Ramos (cell line): ENCODE results near the gene BDKRB2.

Experiments used
- in situ Hi-C: fragments of 300-500 bp; cut with MboI; formaldehyde crosslinking; loops from one replicate; pipeline ENCODE4 v1.14.3; 2022; ENCODE audit warnings: low sequenced_read_pairs; ENCODE audit not compliant: unreplicated experiment

BDKRB2 gene

DNA sequence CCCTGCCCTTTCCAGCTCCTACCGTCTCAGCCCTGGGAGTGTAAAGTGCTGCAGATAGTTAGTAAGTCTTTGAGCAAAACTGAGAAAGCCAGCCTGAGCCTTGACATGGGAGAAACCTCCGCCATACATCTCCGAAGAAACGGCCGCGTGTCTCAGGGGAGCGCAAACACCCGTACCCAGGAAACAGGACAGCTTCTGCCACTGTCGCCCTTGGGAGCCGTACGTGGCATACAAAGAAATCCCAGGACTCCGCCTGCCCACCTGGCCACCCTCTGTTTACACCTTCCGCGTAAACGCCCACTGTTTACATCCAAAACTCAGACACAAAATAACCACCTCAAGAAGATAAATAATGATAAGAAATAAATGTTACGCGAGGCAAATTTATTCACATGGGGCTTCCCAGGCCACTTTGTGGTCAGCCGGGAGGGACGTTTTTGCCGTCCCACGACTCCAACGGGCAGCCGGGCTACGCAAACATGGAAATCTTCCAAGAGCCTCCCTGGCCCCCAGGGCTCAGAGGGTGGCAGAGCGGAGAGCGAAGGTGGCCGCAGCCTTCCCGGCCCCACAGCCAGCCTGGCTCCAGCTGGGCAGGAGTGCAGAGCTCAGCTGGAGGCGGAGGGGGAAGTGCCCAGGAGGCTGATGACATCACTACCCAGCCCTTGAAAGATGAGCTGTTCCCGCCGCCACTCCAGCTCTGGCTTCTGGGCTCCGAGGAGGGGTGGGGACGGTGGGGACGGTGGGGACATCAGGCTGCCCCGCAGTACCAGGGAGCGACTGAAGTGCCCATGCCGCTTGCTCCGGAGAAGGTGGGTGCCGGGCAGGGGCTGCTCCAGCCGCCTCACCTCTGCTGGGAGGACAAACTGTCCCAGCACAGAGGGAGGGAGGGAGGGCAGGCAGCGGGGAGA lies at the start of gene BDKRB2:
BDKRB2 (plus strand) TSS at position 689 of the 908 bp plus-strand sequence. CDS start 32,269 bp downstream, outside the sequence.
- in situ Hi-C loops = no loop called here

DNA sequence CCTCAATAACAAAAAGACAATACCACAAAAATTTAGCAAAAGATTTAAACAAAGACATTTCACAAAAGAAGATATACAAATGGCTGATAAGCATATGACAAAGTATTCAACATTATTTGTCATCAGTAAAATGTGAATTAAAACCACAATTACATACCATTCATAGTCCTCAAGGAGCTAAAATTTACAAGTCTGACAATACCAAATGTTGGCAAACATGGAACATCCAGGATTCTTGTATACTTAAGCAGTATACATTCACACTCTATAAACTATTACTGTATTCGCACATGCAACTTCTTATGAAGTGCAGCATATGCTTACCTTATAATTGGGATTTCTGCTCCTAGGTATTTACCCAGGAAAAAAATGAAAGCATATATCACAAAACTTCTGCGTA lies 49.7 kb upstream of the BDKRB2 start:
- in situ Hi-C loops = no loop called here

DNA sequence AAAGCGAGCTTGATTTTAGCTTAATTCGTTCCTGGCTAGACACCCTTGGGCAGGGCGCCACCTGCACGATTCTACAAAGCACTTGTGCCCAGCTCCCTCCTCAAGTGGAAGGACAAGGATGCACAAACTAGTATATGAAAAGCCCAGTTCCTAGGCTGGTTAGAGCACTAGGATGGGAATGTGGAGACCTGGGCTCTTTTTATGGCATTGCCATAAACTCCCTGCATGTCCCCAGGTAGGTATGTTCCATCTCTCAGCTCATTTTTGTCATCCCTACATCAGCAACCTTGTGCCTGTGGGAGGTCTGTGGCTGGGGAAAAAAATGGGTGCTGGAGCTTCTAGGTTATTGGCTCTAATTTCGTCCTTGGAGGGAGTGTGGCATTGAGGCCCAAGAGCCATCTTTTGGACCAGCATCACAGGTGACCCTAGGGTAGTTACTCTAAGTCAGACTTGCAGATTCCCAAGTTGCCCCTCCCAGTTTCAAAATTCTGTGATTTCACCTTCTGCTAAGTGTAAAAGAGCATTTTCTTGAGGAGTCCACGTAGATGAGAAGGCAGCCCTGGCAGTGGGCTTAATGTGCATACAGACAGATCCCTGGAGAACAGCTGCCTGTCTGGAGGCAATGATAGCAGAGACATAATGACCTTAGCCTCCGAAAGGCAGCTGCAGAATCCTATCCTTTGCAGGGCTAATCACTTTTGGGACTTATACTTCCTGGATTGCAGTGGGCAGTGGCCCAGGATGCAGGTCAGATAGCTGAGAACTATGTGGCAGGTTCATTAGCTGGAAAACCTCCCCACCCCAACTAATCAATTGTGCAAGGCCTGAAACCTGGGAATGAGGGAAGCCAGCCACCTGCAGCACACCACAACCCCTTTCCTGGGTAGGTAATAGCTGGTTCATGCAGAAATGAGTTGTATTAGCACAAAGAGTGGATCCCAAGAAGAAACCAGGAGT lies 47.6 kb upstream of the BDKRB2 start:
- in situ Hi-C loops = no loop called here

DNA sequence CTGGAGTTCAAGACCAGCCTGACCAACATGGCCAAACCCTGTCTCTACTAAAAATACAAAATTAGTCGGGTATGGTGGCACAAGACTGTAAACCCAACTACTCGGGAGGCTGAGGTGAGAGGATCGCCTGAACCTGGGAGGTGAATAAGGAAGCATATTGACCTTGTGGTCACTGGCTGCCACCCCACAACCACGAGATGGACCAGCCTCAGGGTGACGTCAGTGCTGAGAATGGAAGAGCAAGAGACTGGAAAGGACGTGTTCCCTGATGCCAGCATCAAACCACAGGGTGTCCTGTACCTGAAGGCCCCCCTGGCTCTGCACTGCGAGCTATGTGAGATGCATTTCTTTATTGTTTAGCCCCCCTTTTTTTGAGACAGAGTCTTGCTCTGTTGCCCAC lies 45.9 kb upstream of the BDKRB2 start:
- in situ Hi-C loops = no loop called here

DNA sequence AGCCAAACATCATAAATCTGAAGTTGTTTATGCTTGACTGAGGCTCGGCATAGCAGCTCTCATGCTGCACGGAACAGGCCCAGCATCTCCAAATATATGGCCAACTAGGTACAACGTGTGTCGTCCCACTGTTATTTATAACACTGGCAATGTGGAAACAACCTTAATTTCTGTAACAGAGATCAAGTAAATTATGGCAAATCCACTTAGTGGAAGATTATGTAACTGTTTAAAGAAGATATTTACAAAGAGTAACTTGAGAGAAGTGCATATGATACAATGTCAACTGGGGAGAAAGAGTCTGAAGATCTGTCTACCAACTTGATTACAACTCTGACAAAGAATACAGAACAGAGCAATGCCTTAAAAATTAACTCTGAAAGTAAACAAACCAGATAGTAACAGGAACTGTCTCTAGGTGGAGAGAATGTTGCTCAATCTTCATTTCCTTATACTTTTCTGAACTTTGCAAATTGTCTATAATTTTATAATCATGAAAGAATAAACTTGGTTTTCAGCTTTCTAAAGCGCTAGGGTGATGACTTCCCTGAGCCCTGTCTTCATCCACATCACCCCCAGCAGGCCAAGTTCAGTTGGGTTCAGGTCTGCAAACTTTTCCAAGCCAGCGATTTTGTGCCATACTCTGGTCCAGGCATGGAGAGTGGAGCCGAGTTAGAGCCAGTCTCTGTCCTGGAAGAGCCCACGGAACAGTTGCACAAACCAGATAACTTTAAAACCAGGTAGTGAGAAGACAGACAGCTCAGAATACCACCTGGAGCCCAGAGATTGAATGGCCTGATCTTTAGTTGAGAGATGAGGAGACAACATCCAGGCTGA lies 44.3 kb upstream of the BDKRB2 start:
- in situ Hi-C loops = no loop called here

DNA sequence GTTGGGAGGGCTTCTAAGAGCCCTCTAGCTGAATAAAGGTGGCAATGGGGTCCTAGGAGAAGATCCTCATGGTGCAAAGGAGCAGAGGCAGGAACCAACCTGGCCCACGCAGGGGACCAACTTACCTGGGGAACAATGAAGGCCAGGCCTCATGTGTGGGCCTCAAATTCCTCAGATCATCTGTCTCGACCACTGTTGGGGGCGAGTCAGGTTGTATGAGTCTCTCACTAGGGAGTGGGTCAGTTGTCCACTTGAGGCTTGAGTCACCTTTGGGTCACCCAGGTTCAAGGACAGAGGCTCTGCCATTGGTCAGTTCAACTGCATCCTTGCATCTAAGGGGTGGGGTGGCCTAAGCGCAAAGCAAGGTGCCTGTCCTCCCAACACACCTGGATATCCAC lies 43.7 kb upstream of the BDKRB2 start:
- in situ Hi-C loops = no loop called here

DNA sequence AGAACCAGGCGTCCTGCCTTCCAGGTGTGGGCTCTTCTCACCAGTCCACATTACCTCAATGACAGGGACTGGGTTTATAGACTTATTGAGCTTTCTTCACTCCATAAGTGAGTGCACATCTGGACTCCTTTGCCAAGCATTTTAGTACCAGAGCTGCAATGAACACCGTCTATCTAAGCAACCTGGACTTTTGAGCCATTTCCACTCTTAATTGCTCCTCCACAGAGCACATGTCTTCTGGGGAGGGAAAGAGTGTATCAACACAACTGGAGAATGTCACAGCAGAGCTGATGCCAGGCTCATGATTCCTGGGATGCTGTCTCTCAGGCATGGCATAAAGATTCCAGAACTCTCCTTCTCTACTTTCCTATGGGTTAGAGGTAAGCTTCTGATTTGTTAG lies 43.0 kb upstream of the BDKRB2 start:
- in situ Hi-C loops = no loop called here

DNA sequence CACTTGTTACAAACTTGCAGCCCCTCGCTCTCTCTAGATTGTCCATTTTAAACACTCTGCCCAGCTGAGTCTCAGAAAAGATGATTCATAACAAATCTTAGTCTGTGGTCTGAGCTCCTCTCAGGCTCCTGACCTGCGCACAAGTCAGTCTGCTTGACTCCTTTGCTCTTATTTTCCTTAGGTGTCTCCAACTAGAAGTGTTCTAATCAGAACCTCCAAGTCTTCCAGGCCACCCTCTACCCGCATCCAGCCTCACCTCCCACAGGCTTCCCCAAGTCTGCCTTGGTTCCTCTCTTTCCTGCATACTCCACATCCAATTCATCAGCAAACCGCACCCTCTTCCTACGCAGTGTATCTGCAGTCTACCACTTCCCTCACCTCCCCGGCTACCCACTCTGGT lies 42.4 kb upstream of the BDKRB2 start:
- in situ Hi-C loops = no loop called here

DNA sequence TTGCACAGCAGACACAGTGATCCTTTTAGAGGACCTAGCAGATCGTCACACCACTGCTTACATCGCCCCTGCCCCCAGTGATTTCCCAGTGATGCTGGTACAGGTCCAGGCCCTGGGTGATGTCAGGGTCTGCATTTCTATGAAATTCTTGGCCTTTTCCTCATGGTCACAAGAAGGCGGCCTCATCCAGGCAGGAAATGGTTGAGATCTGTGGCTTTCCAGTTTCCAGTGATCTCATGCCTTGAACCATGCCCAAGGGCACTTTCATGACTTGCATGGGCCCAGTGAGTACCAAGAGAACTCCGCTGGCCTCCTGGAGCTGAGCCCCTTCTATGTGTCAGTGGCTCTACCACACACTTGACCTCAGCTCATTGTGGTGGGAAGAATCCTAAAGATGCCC lies 41.9 kb upstream of the BDKRB2 start:
- in situ Hi-C loops = no loop called here

DNA sequence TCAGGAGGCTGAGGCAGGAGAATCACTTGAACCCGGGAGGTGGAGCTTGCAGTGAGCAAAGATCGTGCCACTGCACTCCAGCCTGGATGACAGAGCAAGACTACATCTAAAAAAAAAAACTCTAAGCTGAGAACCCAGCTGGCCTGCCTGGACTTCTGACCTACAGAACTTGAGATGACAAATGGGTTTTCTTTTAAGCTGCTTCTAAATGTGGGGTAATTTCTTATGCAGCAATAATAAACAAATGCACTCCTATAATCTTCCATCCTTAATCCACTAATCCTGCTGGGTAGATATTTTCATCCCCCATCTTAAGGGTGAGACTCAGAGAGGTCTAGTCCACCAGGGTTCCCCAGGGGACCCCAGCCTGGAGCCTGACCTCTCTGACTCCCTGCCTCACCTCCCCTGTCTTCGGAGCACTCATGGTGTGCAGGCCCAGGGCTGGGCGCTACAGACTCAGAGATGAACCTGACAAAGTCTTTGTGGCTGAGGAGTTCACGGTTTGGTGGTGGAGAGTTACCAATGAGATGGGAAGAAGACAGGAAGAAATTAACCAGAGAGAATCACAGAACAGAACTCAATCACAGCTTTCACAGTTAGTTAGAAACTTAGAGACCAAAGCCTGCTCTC lies 39.7 kb upstream of the BDKRB2 start:
- in situ Hi-C loops = no loop called here

DNA sequence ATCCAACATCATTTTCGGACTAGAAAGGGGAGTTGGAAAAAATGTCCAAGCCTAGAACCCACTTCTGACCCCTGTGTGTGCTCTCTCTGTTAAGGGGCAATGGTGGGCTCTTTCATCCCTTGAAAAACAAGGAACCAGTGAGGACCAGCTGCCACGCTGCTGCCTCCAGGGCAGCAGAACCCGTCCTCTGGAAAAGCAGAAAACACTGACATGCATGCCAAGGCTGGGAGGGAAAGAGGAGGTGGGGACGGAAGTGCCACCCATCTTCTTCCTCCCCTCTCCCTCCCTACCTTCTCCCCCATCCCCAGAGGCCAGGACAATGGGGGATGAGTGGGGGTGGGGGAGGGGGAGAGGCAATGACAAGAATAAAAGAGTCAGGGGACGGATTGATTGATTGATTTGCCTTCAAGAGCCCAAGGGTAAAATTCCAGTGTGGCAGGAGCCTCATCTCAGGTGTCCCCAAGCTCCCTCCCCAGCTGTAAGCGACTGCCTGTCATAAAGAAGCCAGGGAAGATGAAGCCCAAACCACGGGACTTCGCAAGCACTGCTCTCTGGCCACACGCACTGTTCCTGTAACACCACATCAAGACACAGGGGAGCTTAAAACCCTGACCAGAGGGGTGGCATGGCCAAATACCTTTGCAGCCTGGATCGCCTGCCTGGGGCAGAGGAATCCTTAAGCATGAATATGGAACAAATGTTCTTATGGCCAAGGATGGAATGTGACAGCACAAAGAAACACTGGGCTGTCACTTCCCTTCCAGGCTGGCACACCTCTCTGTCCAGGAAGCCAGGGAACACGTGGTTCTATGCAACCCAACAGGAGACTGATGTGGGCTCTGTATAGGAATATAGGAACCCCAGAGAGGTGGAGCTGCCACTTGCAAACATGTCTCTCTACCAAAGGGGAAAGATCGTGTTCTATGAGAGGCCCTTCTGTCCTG lies 38.9 kb upstream of the BDKRB2 start:
- in situ Hi-C loops = no loop called here

DNA sequence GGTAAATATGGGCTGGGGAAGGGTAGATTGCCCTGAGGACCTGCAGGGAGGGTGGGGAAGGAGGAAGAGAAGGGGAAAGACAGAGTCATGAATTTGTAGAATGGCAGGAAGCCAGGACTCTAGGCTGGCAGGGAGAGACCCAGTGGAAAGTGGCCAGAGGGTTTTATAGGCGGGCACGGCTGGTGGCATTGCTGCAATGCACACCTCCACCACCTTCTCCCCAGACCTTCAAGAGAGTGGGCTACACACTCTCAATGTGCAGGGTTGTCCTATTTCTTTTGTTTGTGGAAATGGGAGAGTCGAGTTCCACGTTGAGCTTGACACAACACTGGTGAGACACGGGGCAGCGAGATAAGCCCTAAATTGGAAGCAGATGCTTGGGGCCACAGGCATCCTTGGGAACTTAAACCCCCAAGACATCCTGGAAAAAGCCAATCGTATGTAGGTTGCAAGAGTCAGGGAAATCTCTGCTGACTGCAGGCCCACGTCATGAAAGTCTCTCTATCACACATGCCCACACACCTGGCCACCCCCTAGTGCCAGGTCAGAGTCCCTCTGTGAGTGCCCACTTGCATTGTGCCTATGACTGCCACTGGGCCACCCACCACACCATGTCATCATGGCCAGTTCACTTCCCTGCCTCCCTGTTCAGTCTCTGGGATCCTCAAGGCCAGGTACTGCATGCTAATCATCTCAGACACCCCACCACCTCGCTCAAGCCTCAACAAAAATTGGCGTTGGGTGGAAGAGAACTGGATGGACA lies 38.0 kb upstream of the BDKRB2 start:
- in situ Hi-C loops = no loop called here

DNA sequence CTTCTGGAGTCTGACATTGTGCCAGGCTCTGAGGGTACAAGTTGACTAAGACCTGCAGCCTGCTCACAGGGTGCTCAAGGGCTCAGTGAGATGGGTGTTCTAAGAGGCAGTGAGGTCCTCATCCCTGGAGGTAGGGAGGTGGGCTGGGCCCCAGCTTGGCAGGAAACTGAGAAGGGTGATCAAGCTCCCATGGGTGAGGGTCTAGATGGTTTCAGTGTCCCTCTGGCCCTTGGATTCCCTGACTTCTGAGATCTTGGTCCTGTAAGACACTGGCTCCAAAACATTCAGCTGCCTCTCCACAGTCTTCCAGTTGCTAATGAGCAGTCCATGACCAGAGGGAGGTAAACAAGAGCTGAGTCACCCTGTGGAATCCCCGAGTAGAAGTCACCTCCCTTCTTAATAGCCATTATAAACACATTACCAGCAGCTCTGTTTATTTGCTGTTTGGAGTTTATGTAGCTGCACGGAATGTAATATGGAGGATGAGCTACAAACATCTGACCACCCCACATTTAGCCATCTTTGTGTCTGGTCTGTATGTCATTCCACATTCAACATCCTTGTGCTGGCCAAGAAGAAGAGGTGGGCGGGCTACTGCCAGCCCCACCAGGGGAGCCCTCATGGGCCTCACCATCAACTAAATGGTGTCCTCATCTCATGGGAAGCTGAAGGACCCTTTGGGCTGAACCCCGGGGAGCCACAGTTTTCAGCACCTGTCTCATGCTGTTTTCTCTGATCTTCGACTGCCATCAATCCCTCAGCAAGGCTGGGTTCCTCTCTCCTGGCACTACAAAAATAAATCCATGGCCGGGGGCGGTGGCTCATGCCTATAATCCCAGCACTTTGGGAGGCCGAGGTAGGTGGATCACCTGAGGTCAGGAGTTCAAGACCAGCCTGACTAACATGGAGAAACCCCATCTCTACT lies 37.2 kb upstream of the BDKRB2 start:
- in situ Hi-C loops = no loop called here

DNA sequence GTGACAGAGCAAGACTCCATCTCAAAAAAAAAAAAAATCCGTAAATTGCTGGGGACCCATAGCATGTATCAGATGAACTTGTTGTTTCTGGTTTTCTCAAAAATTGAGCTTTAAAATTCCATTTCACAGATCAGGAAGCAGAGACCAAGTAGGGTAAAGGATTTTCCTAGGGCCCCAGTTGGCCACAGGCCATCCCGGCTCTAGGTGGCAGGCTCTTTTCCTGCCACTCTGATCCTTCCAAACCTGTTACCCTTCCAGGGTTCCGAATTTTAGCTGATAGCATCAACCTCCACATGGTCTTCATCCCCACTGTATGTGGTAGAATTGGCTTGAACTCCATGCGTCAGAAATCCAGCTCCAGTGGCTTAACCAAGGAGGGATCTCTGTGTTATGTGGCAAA lies 36.1 kb upstream of the BDKRB2 start:
- in situ Hi-C loops = no loop called here

DNA sequence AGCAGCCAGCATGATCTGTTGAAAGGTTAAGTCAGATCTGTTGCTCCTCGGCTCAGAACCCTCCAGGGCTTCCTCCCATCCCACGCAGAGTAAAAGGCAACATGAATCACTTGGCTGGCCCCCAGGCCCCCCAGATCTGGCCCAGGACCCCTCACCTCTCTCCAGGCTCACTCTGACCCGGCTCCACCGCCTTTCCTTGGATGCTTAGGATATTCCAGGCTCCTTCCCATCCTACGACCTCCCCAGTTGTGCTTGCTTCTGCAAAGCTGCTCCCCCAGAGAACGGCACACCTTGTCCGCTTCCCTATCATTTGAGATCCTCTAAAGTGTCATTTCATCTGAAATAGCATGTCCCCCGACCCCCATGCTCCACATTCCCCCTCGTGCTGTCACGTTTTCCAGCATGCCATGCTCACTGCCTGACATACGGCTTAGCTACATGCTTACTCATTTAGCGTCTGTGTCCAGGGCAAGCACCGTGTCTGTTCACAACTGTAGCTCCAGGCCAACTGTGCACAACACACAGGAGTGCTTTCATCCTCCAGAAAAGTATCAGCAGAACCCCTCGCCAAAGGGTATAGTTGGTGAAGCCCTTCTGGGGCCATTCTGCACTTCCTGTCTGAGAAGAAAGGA lies 33.6 kb upstream of the BDKRB2 start:
- in situ Hi-C loops = no loop called here

DNA sequence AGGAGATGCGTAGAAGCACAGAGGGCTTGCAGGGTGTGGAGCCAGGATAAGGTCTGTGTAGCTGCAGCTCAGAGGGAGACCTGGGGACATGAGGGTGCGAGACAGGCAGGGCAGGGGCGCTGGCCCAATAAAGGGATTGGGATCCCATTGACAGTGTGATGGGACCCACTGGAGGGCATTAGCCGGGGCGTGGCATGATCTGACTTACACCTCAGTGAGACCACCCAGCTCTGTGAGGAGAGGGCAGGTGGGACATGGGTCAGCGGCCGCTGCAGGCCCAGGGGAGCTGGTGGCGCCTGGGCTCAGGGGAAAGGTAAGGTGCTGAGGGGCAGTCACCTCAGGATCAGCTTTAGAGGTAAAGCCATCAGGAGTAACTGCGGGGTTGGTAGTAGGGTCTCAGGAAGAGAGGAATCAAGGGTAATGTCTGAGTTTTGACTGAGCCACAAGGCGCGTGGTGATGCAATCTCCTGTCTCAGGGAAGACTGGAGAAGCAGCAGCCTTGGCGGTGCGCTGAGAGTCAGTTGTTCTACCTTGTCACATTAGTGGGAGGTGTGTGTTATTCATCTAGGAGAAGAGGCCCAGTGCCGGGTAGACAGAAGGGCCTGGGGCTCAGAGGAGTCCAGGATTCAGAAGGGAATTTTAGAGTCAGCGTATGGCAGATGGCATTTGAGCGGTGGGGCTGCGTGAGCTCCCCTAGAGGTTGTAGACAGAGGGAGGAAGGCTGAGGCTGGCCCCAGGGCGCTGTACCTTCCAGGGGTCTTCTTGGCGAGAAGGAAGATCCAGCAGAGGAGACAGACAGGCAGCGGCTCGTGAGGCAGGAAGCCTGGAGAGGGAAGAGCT lies 30.8 kb upstream of the BDKRB2 start:
- in situ Hi-C loops = no loop called here
